ENCODE results near the gene ARHGEF10L.

ARHGEF10L gene

DNA sequence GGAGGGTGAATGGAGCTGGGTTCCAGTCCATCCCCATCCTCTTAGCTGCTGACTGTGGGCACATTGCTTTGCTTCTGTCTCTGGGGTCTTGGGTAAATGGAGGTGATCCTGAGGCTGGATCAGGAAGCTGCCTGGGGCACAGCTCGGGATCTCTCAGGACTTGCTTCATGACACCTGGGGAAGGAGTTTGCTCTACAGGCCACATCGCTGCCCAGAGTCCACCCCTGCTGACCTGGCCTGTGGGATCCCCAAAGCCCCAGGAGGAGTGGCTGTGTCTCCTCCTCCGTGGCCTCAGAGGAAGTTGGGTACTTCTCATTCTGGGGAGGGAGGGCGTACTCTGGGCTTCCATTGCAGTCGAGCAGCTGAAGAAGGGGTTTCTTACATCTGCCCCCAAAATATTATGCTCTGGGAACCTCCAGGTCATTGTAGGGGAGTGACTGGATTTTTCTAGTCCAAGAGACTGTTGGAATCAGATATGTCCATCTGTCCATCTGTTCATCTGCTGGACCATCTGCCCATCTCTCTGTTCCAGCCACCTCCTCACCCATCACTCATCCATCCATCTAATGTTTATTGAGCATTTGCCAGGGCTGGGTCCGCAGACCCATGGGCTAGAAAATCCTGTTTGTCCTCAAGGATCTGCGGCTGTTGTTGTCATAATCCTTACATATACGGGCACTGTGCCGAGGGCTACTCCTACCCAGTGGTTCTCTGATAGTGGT is 45.9 kb downstream of the ARHGEF10L start:
- 91% methylated on average over 9 of the region's 9 CpGs for WGBS
- H3K36me3 ChIP-seq (ENCODE audit: insufficient read depth, low read length) = peaks cover 23% of the 10 kb centered on the region
- H3K9ac ChIP-seq (ENCODE audit: low read depth, low read length) = no peak overlapping the region
- H3K9me3 ChIP-seq (ENCODE audit: insufficient read depth, low read depth, low read length) = no peaks in the 10 kb centered on the region
- no peak overlapping the region for H3K4me3 ChIP-seq (ENCODE audit: low read length)
- no peak overlapping the region for H3K27ac ChIP-seq (ENCODE audit: low read depth, low read length)
- peaks cover 48% of the 10 kb centered on the region for H3K4me1 ChIP-seq (ENCODE audit: insufficient read depth, low read length)
- no peaks in the 10 kb centered on the region for H3K27me3 ChIP-seq (ENCODE audit: insufficient read depth, low read length)

DNA sequence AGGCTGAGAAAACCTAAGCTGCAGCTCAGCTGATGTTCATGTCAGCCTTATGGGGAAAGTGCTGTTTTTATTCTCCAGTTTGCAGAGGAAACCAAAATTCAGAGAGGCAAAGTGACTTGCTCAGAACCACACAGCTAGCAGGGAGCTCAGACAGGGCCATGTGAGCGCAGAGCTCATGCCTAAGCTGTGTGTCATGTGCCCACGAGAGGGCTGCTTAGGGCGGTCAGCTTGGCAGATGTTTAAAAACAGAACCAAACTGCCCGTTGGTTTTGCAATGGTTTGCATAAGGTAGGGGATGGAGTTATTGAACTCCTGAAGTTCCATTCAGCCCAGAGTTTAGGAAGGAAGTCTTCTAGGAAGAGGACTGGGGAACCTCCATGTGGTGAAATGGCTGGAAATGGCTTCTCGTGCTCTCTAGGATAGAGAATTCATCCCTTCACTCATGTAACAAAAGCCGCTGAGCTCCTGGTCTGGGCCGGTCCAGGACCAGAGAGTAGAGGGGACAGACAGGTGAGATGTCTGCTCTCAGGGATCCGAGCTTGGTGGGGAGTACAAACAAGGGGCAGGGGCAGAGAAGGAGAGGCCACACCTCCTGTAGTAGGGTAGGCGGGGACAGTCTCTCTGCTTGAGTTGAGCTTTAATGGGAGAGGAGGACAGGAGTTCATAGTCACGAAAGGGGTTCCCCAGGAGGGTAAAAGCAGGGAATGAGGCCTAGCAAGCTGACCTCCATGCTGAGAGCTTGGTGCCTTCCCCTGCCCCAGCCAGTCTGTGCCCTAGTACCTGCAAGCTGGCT is 46.9 kb downstream of the ARHGEF10L start:
- no peaks in the 10 kb centered on the region for H3K9me3 ChIP-seq (ENCODE audit: insufficient read depth, low read depth, low read length)
- peak overlapping the region; percentile 74; the same call in 1 of the 2 replicates for H3K27ac ChIP-seq (ENCODE audit: low read depth, low read length)
- H3K4me1 ChIP-seq (ENCODE audit: insufficient read depth, low read length) = peaks cover 46% of the 10 kb centered on the region
- peaks cover 25% of the 10 kb centered on the region for H3K36me3 ChIP-seq (ENCODE audit: insufficient read depth, low read length)
- no peak overlapping the region for H3K9ac ChIP-seq (ENCODE audit: low read depth, low read length)
- H3K4me3 ChIP-seq (ENCODE audit: low read length) = no peak overlapping the region
- 60% methylated on average over 9 of the region's 10 CpGs for WGBS
- no peaks in the 10 kb centered on the region for H3K27me3 ChIP-seq (ENCODE audit: insufficient read depth, low read length)

DNA sequence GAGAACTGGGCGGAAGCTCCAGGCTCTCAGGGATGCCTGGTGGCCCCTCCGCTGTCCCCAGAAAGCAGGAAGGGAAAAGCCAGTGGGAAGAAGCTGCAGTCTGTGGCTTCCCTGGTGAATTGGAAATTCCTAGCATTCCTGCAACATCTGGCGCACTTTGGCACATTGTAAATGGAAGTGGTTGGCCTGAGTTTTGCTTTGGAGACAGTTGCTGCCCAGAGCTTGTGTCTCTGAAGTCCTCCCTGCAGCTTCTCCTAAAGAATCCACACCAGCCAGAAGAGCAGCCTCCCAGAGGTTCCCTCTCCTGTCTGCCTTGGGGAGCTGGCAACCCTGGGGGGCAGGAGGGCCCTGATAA is 48.2 kb downstream of the ARHGEF10L start:
- Histone ChIP-seq H3K9me3 (ENCODE audit: insufficient read depth, low read depth, low read length) (no peaks in the 10 kb centered on the region), H3K4me1 (ENCODE audit: insufficient read depth, low read length) (peaks cover 34% of the 10 kb centered on the region), H3K36me3 (ENCODE audit: insufficient read depth, low read length) (peaks cover 25% of the 10 kb centered on the region), H3K27me3 (ENCODE audit: insufficient read depth, low read length) (no peaks in the 10 kb centered on the region), H3K4me3 (ENCODE audit: low read length) (no peak overlapping the region), H3K27ac (ENCODE audit: low read depth, low read length) (peak overlapping the region; percentile 93), H3K9ac (ENCODE audit: low read depth, low read length) (peak overlapping the region; percentile 55)
- 59% methylated on average over 3 of the region's 3 CpGs for WGBS

DNA sequence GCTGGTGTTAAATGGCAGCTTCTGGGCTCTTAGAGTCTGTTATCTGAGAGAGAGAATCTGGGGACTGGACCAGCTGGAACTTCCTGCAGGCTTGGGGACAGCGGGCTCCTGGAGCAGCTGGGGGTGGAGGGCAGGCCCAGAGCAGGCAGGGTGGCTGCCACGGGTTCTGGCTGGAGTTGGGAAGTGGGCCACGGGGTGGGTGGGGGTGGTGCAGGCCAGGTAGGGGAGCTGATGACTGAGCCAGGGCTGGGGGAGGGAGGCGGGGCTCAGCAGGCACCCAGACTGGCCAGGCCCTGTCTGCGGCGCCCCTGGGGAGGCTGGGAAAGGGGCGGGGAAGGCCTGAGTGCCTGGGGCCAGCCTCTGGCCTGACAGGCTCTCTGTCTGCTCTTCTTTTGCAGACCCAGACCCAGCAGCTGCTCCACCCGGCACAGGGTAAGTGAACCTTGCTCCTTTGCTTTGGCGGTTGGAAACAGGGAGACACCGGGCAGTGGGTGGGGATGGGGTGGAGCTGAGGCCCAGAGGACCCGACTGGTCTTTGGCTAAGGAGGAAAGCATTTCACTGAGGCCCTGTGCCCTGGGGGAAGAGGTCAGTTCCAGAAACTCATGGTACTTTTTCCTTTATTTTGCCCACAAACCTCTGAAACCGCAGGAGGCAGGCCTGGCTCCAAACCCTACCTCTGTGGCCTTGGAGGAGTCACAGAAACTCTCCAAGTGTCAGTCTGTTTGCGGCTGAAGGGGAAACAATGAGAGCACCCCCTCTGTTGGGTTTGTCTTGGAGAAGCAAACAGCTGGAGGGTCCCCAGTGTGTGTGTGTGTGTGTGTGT is 48.8 kb downstream of the ARHGEF10L start:
- no peak overlapping the region for H3K4me3 ChIP-seq (ENCODE audit: low read length)
- H3K36me3 ChIP-seq (ENCODE audit: insufficient read depth, low read length) = peaks cover 27% of the 10 kb centered on the region
- 25% methylated on average over 13 of the region's 13 CpGs for WGBS
- no peaks in the 10 kb centered on the region for H3K27me3 ChIP-seq (ENCODE audit: insufficient read depth, low read length)
- H3K9ac ChIP-seq (ENCODE audit: low read depth, low read length) = peak overlapping the region; percentile 55
- peaks cover 30% of the 10 kb centered on the region for H3K4me1 ChIP-seq (ENCODE audit: insufficient read depth, low read length)
- no peaks in the 10 kb centered on the region for H3K9me3 ChIP-seq (ENCODE audit: insufficient read depth, low read depth, low read length)
- peak overlapping the region; percentile 93 for H3K27ac ChIP-seq (ENCODE audit: low read depth, low read length)

DNA sequence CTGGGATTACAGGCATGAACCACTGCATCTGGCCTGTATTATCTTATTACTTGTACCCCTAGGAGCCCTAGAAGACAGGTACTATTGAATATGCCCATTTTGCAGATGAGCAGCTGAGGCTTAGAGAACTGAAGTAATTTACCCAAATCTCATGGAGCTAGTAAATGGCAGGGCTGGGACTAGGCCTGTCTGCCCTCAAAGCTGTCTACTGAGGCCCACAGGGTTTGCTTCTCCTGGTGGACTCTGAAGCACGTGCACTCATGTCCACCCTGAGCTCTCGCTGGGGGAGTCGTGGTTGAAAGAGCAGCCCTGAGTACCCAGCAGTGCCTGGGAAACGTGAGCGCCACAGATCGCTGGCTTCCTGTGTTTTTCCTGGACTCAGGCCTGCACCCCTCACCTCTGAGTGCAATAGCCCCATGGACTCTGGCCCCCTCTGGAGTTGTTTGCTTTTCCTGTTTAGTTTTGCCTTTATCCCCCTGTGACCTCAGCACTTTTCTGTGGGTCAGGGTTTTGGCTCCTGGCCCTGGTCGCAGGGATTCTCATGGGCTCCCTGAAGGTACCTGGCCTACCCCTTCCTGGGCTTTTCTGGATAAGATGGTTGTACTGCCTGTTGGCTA is 52.4 kb downstream of the ARHGEF10L start:
- Histone ChIP-seq H3K27me3 (ENCODE audit: insufficient read depth, low read length) (no peaks in the 10 kb centered on the region), H3K4me1 (ENCODE audit: insufficient read depth, low read length) (peaks cover 14% of the 10 kb centered on the region), H3K27ac (ENCODE audit: low read depth, low read length) (no peak overlapping the region), H3K9me3 (ENCODE audit: insufficient read depth, low read depth, low read length) (no peaks in the 10 kb centered on the region), H3K9ac (ENCODE audit: low read depth, low read length) (no peak overlapping the region), H3K4me3 (ENCODE audit: low read length) (no peak overlapping the region), H3K36me3 (ENCODE audit: insufficient read depth, low read length) (peaks cover 26% of the 10 kb centered on the region)
- whole genome bisulfite sequencing = 87% methylated on average over 7 of the region's 7 CpGs

DNA sequence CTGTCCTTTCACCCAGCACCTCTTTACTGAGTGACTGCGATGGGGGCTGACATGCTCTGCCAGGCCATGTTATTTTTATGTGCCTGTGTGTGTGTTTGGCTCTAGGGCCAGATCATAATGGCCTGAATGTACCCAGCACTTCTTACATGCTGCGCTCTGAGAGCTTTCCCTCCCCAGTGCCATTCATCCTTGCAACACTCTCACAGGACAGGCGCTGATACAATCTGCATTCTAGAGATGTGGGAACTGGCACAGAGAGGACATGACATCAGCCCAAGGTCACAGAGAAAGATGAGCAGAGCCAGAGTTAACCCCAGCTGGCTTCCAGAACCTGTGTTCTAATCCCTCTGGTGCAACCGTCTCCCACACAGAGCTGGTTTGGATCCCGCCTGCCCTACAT is 54.5 kb downstream of the ARHGEF10L start:
- peaks cover 26% of the 10 kb centered on the region for H3K36me3 ChIP-seq (ENCODE audit: insufficient read depth, low read length)

DNA sequence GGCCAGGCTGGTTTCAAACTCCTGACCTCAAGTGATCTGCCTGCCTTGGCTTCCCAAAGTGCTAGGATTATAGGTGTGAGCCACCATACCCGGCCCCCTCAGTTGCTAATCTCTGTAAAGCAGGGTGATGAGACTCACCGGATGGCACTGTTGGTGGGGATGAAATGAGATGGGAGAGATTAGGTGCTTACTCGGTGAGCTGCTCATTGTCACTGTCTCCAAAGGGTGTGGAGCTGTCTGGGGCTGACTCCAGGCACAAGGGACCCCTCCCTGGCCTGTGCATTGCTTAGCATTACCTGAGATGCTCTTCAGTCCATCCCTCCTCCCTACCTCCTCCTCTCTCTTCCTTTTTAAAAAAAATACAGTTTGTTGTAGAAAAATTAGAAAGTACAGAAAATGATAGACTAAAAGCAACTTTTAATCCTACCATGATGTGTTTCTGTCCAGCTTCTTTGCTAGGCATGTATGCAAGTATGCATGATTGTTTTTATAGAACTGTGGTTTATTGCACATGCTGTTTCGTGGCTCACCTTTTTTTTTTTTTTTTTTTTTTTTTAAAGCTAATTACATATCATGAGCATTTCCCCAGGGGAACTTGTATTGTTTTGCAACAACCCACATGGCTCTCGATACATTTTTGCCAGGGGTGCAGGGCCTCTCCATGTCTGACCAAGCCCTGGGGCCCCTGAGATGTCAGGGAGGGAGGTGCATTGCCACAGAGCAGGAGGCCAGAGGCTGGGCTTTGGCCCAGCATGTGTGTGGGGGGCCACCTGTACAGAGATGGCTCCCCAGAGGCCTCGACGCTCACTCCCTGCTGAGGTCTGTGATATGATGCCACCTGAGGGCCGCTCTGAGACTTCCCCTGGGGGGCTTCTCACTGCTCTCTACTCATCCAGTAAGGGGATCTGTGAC is 55.4 kb downstream of the ARHGEF10L start:
- Histone ChIP-seq H3K27ac (ENCODE audit: low read depth, low read length) (no peak overlapping the region), H3K4me1 (ENCODE audit: insufficient read depth, low read length) (no peaks in the 10 kb centered on the region), H3K36me3 (ENCODE audit: insufficient read depth, low read length) (peaks cover 20% of the 10 kb centered on the region), H3K27me3 (ENCODE audit: insufficient read depth, low read length) (no peaks in the 10 kb centered on the region), H3K9me3 (ENCODE audit: insufficient read depth, low read depth, low read length) (no peaks in the 10 kb centered on the region), H3K4me3 (ENCODE audit: low read length) (no peak overlapping the region), H3K9ac (ENCODE audit: low read depth, low read length) (no peak overlapping the region)
- 94% methylated on average over 7 of the region's 8 CpGs for WGBS

More for the DNA sequence above, 54.5 kb downstream of the ARHGEF10L start:
- Histone ChIP-seq H3K4me1 (ENCODE audit: insufficient read depth, low read length) (no peaks in the 10 kb centered on the region), H3K9me3 (ENCODE audit: insufficient read depth, low read depth, low read length) (no peaks in the 10 kb centered on the region), H3K27me3 (ENCODE audit: insufficient read depth, low read length) (no peaks in the 10 kb centered on the region), H3K27ac (ENCODE audit: low read depth, low read length) (no peak overlapping the region), H3K4me3 (ENCODE audit: low read length) (no peak overlapping the region), H3K9ac (ENCODE audit: low read depth, low read length) (no peak overlapping the region)
- 95% methylated on average over 5 of the region's 5 CpGs for WGBS

DNA sequence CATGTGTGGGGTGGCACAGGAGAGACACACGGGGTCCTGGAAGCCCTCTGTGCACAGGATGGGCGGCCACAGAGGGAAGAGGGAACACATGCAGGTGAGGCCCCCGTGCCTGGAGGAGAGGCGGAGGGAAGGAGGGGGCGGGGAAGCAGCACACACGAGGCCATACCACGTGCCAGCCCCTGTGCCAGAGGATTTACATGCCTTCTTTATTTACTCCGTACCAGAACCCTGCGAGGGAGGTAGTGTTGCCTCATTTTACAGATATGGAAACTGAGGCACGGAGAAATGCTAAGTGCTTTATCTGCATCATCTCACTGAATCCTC is 56.1 kb downstream of the ARHGEF10L start:
- no peaks in the 10 kb centered on the region for H3K27me3 ChIP-seq (ENCODE audit: insufficient read depth, low read length)
- H3K36me3 ChIP-seq (ENCODE audit: insufficient read depth, low read length) = peaks cover 18% of the 10 kb centered on the region
- WGBS = 84% methylated on average over 10 of the region's 10 CpGs
- H3K9me3 ChIP-seq (ENCODE audit: insufficient read depth, low read depth, low read length) = no peaks in the 10 kb centered on the region
- no peak overlapping the region for H3K9ac ChIP-seq (ENCODE audit: low read depth, low read length)
- H3K4me3 ChIP-seq (ENCODE audit: low read length) = no peak overlapping the region
- no peaks in the 10 kb centered on the region for H3K4me1 ChIP-seq (ENCODE audit: insufficient read depth, low read length)
- H3K27ac ChIP-seq (ENCODE audit: low read depth, low read length) = no peak overlapping the region

DNA sequence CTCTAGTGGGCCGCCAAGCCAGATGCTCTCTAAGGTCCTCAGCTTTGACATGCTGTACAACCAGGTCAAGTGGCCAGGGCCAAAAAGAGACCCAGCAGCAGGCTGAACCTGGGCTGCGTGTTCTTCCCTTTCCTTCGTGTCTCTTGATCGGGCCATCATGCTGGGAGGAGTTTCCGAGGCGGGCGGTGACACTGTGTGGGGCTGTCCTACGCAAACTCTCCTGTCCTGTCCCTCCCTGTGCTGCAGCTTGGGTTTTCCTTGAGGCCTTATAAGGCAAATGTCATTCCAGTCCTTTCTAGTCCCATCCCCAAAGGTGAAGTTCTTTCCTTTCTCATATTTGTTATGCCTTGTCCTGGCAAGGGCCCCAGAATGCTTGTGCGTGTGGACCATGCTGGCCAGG is 56.7 kb downstream of the ARHGEF10L start:
- peaks cover 14% of the 10 kb centered on the region for H3K36me3 ChIP-seq (ENCODE audit: insufficient read depth, low read length)
- no peak overlapping the region for H3K9ac ChIP-seq (ENCODE audit: low read depth, low read length)
- no peaks in the 10 kb centered on the region for H3K9me3 ChIP-seq (ENCODE audit: insufficient read depth, low read depth, low read length)
- no peaks in the 10 kb centered on the region for H3K4me1 ChIP-seq (ENCODE audit: insufficient read depth, low read length)
- no peak overlapping the region for H3K27ac ChIP-seq (ENCODE audit: low read depth, low read length)
- H3K27me3 ChIP-seq (ENCODE audit: insufficient read depth, low read length) = no peaks in the 10 kb centered on the region
- H3K4me3 ChIP-seq (ENCODE audit: low read length) = no peak overlapping the region
- 80% methylated on average over 9 of the region's 9 CpGs for WGBS

Data from HUES64 (cell line).